ENCODE results near the gene GTF2F2. TPM values are rescaled to one million over a fixed set of nuclear protein-coding genes. Genes with fewer than 3 reads are reported as not detected.

The GTF2F2 gene
- total RNA-seq, 2 donors from 2014 or later = 15.3 to 21.2 TPM

DNA sequence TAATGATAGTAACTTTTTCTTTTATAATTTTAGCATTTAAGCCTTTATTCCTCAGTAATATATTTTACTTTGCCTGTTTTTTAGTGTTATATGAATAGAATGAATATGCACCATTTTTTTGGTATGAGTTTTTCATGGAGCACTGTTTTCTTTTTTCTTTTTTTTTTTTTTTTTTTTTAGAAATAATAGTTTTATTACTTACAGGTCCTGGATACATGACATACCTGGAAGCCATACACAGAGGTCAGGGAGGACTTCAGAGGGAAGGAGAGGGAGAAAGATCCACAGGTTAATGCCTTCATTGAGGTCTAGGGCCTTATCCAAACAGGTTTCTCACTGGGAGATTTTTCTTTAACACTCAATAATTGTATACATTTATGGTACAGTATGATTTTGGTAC lies 54.2 kb downstream of the GTF2F2 start:
- no peak overlapping the region for H3K27ac ChIP-seq
- TF ChIP-seq, protein P1, sequence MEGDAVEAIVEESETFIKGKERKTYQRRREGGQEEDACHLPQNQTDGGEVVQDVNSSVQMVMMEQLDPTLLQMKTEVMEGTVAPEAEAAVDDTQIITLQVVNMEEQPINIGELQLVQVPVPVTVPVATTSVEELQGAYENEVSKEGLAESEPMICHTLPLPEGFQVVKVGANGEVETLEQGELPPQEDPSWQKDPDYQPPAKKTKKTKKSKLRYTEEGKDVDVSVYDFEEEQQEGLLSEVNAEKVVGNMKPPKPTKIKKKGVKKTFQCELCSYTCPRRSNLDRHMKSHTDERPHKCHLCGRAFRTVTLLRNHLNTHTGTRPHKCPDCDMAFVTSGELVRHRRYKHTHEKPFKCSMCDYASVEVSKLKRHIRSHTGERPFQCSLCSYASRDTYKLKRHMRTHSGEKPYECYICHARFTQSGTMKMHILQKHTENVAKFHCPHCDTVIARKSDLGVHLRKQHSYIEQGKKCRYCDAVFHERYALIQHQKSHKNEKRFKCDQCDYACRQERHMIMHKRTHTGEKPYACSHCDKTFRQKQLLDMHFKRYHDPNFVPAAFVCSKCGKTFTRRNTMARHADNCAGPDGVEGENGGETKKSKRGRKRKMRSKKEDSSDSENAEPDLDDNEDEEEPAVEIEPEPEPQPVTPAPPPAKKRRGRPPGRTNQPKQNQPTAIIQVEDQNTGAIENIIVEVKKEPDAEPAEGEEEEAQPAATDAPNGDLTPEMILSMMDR (IDR thresholded peaks at IDR 0.05) = no peak
- TF ChIP-seq POLR2AphosphoS5 (IDR thresholded peaks at IDR 0.05) (no peak), POLR2A (IDR thresholded peaks at IDR 0.05) (no peak)
- no peaks in the 10 kb centered on the region for H3K4me1 ChIP-seq (replicated peaks)
- intact Hi-C loops (cut with DNase I) = no loop called here
- DNase-seq (ENCODE audit: low spot score) = no peak
- H3K36me3 ChIP-seq = no peaks in the 10 kb centered on the region
- H3K4me3 ChIP-seq = no peak overlapping the region
- H3K27me3 ChIP-seq (replicated peaks; ENCODE audit: insufficient read depth) = no peaks in the 10 kb centered on the region
- no peaks in the 10 kb centered on the region for H3K9me3 ChIP-seq

DNA sequence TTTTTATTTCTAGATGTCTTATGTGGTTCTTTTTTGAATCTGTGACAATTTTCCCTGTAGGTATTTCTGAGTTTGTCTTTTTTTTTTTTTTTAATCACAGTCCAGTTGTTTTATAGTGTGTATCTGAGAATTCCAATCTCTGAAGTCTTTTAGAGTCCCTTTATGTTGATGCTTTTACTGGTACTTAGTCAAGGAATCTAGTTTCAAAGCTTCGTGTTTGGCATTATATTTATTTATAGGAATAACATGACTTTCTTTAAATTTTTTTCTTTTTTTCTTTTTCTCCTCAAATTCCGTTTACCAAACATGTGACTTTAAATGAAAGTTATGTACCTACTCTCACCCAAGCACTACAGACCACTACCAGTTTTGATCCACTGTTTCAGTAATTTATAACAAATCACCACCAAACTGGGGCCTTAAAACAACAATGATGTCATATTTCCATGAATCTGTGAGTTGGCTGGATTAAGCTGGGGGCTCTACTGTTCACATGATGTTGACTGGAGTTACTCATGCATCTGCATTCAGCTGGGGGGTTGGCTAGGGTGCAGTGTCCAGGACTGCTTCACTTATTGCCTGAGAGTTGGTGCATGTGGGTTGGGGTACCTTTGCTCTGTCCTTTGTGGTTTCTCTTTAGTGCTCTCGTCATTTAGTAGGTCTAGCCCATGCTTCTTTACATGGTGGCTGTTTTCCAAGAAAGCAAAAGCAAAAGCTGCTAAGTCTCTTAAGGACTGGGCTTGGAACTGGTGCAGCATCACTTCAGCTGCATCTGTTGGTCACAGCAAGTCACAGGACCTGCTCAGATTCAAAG lies 58.2 kb downstream of the GTF2F2 start:
- intact Hi-C loops (cut with DNase I) = no loop called here

DNA sequence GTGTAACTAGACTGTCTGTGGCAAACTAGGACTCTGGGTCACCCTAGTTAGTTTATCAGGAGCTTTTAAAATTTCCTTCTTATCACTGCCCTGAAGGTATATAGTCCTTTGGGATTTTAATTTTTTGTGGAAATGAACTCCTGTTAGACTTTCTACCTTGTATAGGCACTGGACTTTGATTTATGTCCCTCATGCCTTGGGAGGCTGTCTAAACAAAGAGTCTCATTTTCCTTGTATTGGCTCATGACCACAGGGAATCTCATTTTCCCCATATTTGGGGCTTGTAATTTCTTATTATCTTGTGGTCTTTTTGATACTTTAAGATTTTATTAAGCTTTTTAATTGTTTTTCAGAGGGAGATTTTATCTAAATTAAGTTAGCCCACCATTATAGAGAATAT lies 59.1 kb downstream of the GTF2F2 start:
- intact Hi-C loops (cut with DNase I) = no loop called here
- no peaks in the 10 kb centered on the region for H3K9me3 ChIP-seq
- no peak overlapping the region for H3K4me3 ChIP-seq
- no peak for DNase-seq (ENCODE audit: low spot score)
- no peaks in the 10 kb centered on the region for H3K4me1 ChIP-seq (replicated peaks)
- TF ChIP-seq, protein P1 (IDR thresholded peaks at IDR 0.05) = no peak
- TF ChIP-seq POLR2A (IDR thresholded peaks at IDR 0.05) = no peak
- TF ChIP-seq POLR2AphosphoS5 (IDR thresholded peaks at IDR 0.05) = no peak
- no peaks in the 10 kb centered on the region for H3K36me3 ChIP-seq
- H3K27ac ChIP-seq = no peak overlapping the region
- H3K27me3 ChIP-seq (replicated peaks; ENCODE audit: insufficient read depth) = no peaks in the 10 kb centered on the region

More for the DNA sequence above, 58.2 kb downstream of the GTF2F2 start:
- Histone ChIP-seq H3K9me3 (no peaks in the 10 kb centered on the region), H3K36me3 (no peaks in the 10 kb centered on the region), H3K4me1 (replicated peaks) (no peaks in the 10 kb centered on the region), H3K4me3 (no peak overlapping the region), H3K27ac (no peak overlapping the region), H3K27me3 (replicated peaks; ENCODE audit: insufficient read depth) (no peaks in the 10 kb centered on the region)
- WGBS = 51% methylated on average over 3 of the region's 3 CpGs
- no peak for DNase-seq (ENCODE audit: low spot score)
- TF ChIP-seq POLR2AphosphoS5 (IDR thresholded peaks at IDR 0.05) = no peak
- TF ChIP-seq POLR2A (IDR thresholded peaks at IDR 0.05) = no peak
- TF ChIP-seq, protein P1 (IDR thresholded peaks at IDR 0.05) = no peak

DNA sequence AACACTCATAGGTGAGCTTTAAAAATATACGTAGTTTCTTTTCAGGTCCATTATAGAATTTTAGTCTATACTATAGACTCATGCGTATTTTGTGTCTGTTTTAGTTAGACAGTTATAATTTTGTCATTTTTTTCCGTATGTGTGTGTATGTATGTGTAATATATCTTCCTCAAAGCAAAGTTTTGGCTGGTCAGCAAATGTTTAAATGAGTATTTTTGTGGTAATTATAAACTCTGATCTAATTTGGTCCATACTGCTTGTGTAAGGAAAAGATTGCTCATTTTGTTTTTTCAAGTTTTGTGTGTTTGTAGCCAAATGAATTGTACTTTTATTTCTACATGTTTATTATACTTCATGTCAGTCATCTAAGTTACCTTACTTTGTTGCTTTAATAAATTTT lies 60.0 kb downstream of the GTF2F2 start:
- intact Hi-C loops (cut with DNase I) = loop anchor here (10.0 kb wide), 1 partner anchor 126 kb away; no protein-coding TSS in a partner anchor
- TF ChIP-seq, protein P1 (IDR thresholded peaks at IDR 0.05) = no peak
- no peak for TF ChIP-seq POLR2A (IDR thresholded peaks at IDR 0.05)
- no peak for TF ChIP-seq POLR2AphosphoS5 (IDR thresholded peaks at IDR 0.05)
- no peaks in the 10 kb centered on the region for H3K4me1 ChIP-seq (replicated peaks)
- DNase-seq (ENCODE audit: low spot score) = no peak
- H3K27ac ChIP-seq = no peak overlapping the region
- no peak overlapping the region for H3K4me3 ChIP-seq
- H3K9me3 ChIP-seq = no peaks in the 10 kb centered on the region
- no peaks in the 10 kb centered on the region for H3K36me3 ChIP-seq
- H3K27me3 ChIP-seq (replicated peaks; ENCODE audit: insufficient read depth) = no peaks in the 10 kb centered on the region
- 98% methylated on average over 3 of the region's 3 CpGs for WGBS
